Aorta (tissue), 5 donors: ENCODE measurements around the gene PCNX2. TPM values are rescaled to one million over a fixed set of nuclear protein-coding genes. Genes with fewer than 3 reads are reported as not detected.
"Not testable (repeated sequence)": the region's sequence is repeated elsewhere in the genome, so short reads cannot be mapped to it uniquely, and the experiment has no call there.

Source experiments
- ATAC-seq: fragments of 200-7000 bp; cut with Tn5 transposase; one replicate; pipeline ENCODE4 v1.9.1; 2022; ENCODE audit warnings: moderate library complexity; ENCODE audit not compliant: low FRiP score
- DNase-seq, 2 donors: peaks; one replicate each; pipeline ENCODE4 v3.0.0-alpha.2; 2020
- H3K27ac ChIP-seq, 2 donors: one replicate each; pipeline ENCODE4 v1.5.1; 2013; ENCODE audit warnings: low read length in 2 of 2, mild to moderate bottlenecking in 2 of 2, moderate library complexity in 2 of 2, control low read depth in 1 of 2, inconsistent platforms in 1 of 2, low read depth in 1 of 2
- H3K27me3 ChIP-seq, 2 donors: one replicate each; pipeline ENCODE4 v1.6.1; 2013; ENCODE audit warnings: control low read depth in 1 of 2, low read length in 1 of 2, mild to moderate bottlenecking in 1 of 2, moderate library complexity in 1 of 2; ENCODE audit not compliant: insufficient read depth in 2 of 2, control insufficient read depth in 1 of 2
- H3K36me3 ChIP-seq, 2 donors: one replicate each; pipeline ENCODE4 v1.6.1; 2013; ENCODE audit warnings: control low read depth in 1 of 2, low read length in 1 of 2, mild to moderate bottlenecking in 1 of 2; ENCODE audit not compliant: insufficient read depth in 2 of 2, control insufficient read depth in 1 of 2
- H3K4me1 ChIP-seq, 2 donors: one replicate each; pipeline ENCODE4 v1.6.1; 2013; ENCODE audit warnings: low read length in 2 of 2, control low read depth in 1 of 2, mild to moderate bottlenecking in 1 of 2, moderate library complexity in 1 of 2; ENCODE audit not compliant: insufficient read depth in 2 of 2, control insufficient read depth in 1 of 2
- H3K4me3 ChIP-seq, 2 donors: one replicate each; pipeline ENCODE4 v1.5.1; 2013; ENCODE audit warnings: low read length in 2 of 2, control low read depth in 1 of 2, mild to moderate bottlenecking in 1 of 2
- H3K9me3 ChIP-seq: one replicate; pipeline ENCODE4 v1.6.1; 2013; ENCODE audit warnings: mild to moderate bottlenecking, low read length; ENCODE audit not compliant: control insufficient read depth
- WGBS, 2 donors: extraction: QIAGEN DNeasy Blood & Tissue Kit; methylation state at CpG; one replicate each; pipeline ENCODE4 v1.1.7; 2013; 5-methylcytosine and 5-hydroxymethylcytosine counted together
- intact Hi-C, 2 donors: fragments of 100-400 bp; cut with DNase I; formaldehyde crosslinking; loops; one replicate each; pipeline versions ENCODE4 v1.14.2 to v1.15.0; 2022
- polyA plus RNA-seq, 2 donors: library from polyadenylated mRNA; stranded (reverse); fragments of 200-250 nt; gene quantifications; one replicate each; pipeline ENCODE4 v1.2.3, GENCODE V29; 2013
- total RNA-seq, 2 donors: library from RNA; stranded (reverse); fragmentation: NEBNext Ultra II Directional; extraction: Animal tissue kit (Norgen Biotek cat#: 25700); gene quantifications; one replicate each; pipeline ENCODE4 v1.2.1, GENCODE V29; 2021
- donor health status: healthy with polysubstance abuse.
- donor health status: Bipolar disorder and iron deficiency.
- donor health status: DM: no; HTN: no; CAD: no.
- donor health status: DM: no; HTN: no; CAD: no.
- donor health status: DM: yes; HTN: yes; CAD: no.

Gene PCNX2
- total and polyA plus RNA-seq, 4 donors, result 0.38 to 27.2 (median 20.1) TPM

GRCh38 chr1:233180641-233181364 is 114.7 kb downstream of the PCNX2 start:
- no peaks in the 10 kb centered on the region for H3K4me1 ChIP-seq
- no peak overlapping the region for H3K27ac ChIP-seq
- intact Hi-C loops, result no loop called here
- peaks cover 6% of the 10 kb centered on the region for H3K9me3 ChIP-seq
- H3K27me3 ChIP-seq, result no peaks in the 10 kb centered on the region
- no peak for DNase-seq
- no peak overlapping the region for H3K4me3 ChIP-seq
- H3K36me3 ChIP-seq, result peaks cover 4 to 7% of the 10 kb centered on the region in 2 donors
- ATAC-seq, result no peak
- WGBS, 2 donors, result 85 to 89% methylated on average over 9 of the region's 9 CpGs

- ATAC-seq, H3K4me1 ChIP-seq, intact Hi-C loops: not testable (repeated sequence)
These were observed 115.9 kb downstream of the PCNX2 start for GRCh38 chr1:233179638-233180037.

GRCh38 chr1:233172201-233172600 is 123.3 kb downstream of the PCNX2 start:
- H3K4me3 ChIP-seq, result no peak overlapping the region
- WGBS, 2 donors, result 26 to 51% methylated on average over 2 of the region's 2 CpGs
- no peaks in the 10 kb centered on the region for H3K9me3 ChIP-seq
- no peak for DNase-seq
- H3K27me3 ChIP-seq, result no peaks in the 10 kb centered on the region
- H3K36me3 ChIP-seq, result no peaks in the 10 kb centered on the region
- intact Hi-C loops, result no loop called here
- no peaks in the 10 kb centered on the region for H3K4me1 ChIP-seq
- H3K27ac ChIP-seq, result no peak overlapping the region
- ATAC-seq, result no peak

More at GRCh38 chr1:233179638-233180037, 115.9 kb downstream of the PCNX2 start:
- 89 to 90% methylated on average over 1 of the region's 1 CpG for WGBS, 2 donors
- H3K36me3 ChIP-seq, H3K9me3 ChIP-seq, H3K27me3 ChIP-seq, H3K4me3 ChIP-seq, H3K27ac ChIP-seq, DNase-seq: not testable (repeated sequence)

GRCh38 chr1:233170741-233171140 is 124.8 kb downstream of the PCNX2 start:
- H3K4me1 ChIP-seq, result no peaks in the 10 kb centered on the region
- ATAC-seq, result no peak
- DNase-seq, result no peak
- H3K4me3 ChIP-seq, result no peak overlapping the region
- intact Hi-C loops, result no loop called here
- H3K27me3 ChIP-seq, result no peaks in the 10 kb centered on the region
- H3K27ac ChIP-seq, result no peak overlapping the region
- H3K9me3 ChIP-seq, result no peaks in the 10 kb centered on the region
- 90 to 94% methylated on average over 9 of the region's 9 CpGs for WGBS, 2 donors
- H3K36me3 ChIP-seq, result no peaks in the 10 kb centered on the region

GRCh38 chr1:233168384-233168783 is 127.1 kb downstream of the PCNX2 start:
- Histone ChIP-seq H3K36me3 (no peaks in the 10 kb centered on the region), H3K4me1 (no peaks in the 10 kb centered on the region), H3K9me3 (no peaks in the 10 kb centered on the region), H3K27ac (no peak overlapping the region), H3K4me3 (no peak overlapping the region), H3K27me3 (no peaks in the 10 kb centered on the region)
- ATAC-seq (no peak), DNase-seq (no peak)
- intact Hi-C loops, result no loop called here
- 70 to 82% methylated on average over 1 of the region's 1 CpG for WGBS, 2 donors

GRCh38 chr1:233166896-233167295 is 128.6 kb downstream of the PCNX2 start:
- H3K9me3 ChIP-seq, result no peaks in the 10 kb centered on the region
- intact Hi-C loops, result no loop called here
- no peaks in the 10 kb centered on the region for H3K36me3 ChIP-seq
- H3K27ac ChIP-seq, result no peak overlapping the region
- no peaks in the 10 kb centered on the region for H3K4me1 ChIP-seq
- H3K4me3 ChIP-seq, result no peak overlapping the region
- H3K27me3 ChIP-seq, result no peaks in the 10 kb centered on the region
- no peak for DNase-seq
- WGBS, 2 donors, result 69 to 72% methylated on average over 4 of the region's 4 CpGs
- ATAC-seq, result no peak

- ATAC-seq (no peak), DNase-seq (no peak)
- Histone ChIP-seq H3K4me1 (no peaks in the 10 kb centered on the region), H3K9me3 (no peaks in the 10 kb centered on the region), H3K4me3 (no peak overlapping the region), H3K27me3 (no peaks in the 10 kb centered on the region), H3K36me3 (peaks cover 2 to 3% of the 10 kb centered on the region in 2 donors), H3K27ac (no peak overlapping the region)
- intact Hi-C loops, result no loop called here
- 97 to 100% methylated on average over 1 of the region's 1 CpG for WGBS, 2 donors
These were observed 131.8 kb downstream of the PCNX2 start for GRCh38 chr1:233163696-233164095.

- Histone ChIP-seq H3K36me3 (peaks cover 2 to 3% of the 10 kb centered on the region in 2 donors), H3K9me3 (no peaks in the 10 kb centered on the region), H3K27me3 (no peaks in the 10 kb centered on the region), H3K4me3 (no peak overlapping the region), H3K27ac (no peak overlapping the region), H3K4me1 (no peaks in the 10 kb centered on the region)
- intact Hi-C loops, result no loop called here
- DNase-seq (no peak), ATAC-seq (no peak)
These were observed 137.2 kb downstream of the PCNX2 start for GRCh38 chr1:233158322-233158721.

GRCh38 chr1:233157245-233157644 is 138.3 kb downstream of the PCNX2 start:
- H3K4me1 ChIP-seq, result no peaks in the 10 kb centered on the region
- peaks cover 2 to 3% of the 10 kb centered on the region in 2 donors for H3K36me3 ChIP-seq
- H3K27ac ChIP-seq, result no peak overlapping the region
- intact Hi-C loops, result no loop called here
- no peaks in the 10 kb centered on the region for H3K27me3 ChIP-seq
- H3K9me3 ChIP-seq, result no peaks in the 10 kb centered on the region
- H3K4me3 ChIP-seq, result no peak overlapping the region
- ATAC-seq, result no peak
- no peak for DNase-seq
